HG03520 (cell line): ENCODE data around the gene UGT1A5.

Experiments used
- ATAC-seq: cut with Tn5 transposase; IDR thresholded peaks from one replicate; pipeline ENCODE4 v1.9.1; 2021; ENCODE audit warnings: mild to moderate bottlenecking, moderate library complexity; ENCODE audit not compliant: unreplicated experiment

UGT1A5 gene

DNA sequence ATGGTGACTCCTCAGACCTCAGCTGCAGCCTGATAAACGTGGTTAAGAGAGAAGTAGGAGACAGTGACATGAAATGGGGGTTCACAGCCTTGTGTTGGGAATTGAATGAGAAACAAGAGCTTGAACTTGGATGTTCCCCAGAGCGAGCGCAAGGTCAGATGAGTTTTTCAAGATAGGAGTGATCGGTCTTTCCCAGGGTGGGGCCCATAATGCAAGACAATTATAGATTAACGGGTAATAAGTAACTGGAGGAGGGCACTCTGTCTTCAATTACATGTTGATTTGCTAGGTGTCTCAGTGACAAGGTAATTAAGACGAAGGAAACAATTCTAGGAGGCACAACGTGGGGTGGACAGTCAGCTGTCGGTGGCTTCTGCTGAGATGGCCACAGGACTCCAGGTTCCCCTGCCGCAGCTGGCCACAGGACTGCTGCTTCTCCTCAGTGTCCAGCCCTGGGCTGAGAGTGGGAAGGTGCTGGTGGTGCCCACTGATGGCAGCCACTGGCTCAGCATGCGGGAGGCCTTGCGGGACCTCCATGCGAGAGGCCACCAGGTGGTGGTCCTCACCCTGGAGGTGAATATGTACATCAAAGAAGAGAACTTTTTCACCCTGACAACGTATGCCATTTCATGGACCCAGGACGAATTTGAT, at the start of gene UGT1A5:
TSS of gene UGT1A5 (plus strand) at position 297 of the 651 bp plus-strand sequence. CDS start at position 382, 85 bp downstream.
- ATAC-seq, result no peak

DNA sequence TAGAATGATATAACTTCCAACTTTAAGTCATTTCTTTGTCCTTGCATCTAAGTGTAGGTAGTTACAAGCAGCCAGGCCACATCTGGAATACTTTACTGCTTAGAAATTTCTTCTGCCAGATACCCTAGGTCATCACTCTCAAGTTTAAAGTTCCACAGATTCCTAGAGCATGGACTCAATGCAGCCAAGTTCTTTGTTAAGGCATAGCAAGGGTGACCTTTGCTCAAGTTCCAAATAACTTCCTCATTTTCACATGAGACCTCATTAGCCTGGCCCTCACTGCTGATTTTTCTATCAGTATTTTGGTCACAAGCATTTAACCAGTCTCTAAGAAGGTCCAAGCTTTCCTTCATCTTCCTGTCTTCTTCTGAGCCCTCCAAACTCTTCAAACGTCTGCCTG, 48.8 kb upstream of the UGT1A5 start:
- no peak for ATAC-seq

- no peak for ATAC-seq
These were observed 44.0 kb upstream of the UGT1A5 start for GRCh38 chr2:233668605-233669260.

DNA sequence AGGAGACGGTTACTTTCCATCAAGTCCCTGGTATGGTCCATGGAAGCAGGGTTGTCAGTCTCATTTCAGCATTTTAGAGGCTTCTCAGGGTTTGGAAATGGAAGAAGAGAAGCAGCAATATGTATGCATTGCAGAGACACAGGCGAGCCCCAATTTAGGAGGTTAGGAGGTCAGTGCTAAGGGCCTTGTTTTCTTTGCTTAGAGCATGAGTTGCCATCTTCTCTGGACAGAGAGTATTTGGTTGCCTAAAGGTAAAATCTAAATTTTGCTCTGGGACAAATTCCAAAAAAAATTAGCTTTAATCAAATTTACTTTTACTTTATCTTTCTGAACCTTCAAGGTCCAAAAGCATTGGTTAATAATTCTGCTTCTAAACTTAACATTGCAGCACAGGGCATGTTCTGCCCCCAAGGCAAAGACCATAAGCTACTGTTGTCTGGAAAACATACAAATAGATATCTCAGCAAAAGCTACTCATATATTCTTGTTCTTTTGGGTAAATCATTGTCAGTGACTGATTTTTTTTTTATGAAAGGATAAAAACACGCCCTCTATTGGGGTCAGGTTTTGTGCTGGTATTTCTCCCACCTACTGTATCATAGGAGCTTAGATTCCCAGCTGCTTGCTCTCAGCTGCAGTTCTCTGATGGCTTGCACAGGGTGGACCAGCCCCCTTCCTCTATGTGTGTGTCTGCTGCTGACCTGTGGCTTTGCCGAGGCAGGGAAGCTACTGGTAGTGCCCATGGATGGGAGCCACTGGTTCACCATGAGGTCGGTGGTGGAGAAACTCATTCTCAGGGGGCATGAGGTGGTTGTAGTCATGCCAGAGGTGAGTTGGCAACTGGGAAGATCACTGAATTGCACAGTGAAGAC, 41.2 kb upstream of the UGT1A5 start, which contains the start of gene UGT1A9:
TSS of gene UGT1A9 (plus strand) at position 609 of the 872 bp plus-strand sequence. CDS start at position 646, 37 bp downstream.
- ATAC-seq, result no peak

- no peak for ATAC-seq
These were observed 39.8 kb upstream of the UGT1A5 start for GRCh38 chr2:233672886-233673285.

DNA sequence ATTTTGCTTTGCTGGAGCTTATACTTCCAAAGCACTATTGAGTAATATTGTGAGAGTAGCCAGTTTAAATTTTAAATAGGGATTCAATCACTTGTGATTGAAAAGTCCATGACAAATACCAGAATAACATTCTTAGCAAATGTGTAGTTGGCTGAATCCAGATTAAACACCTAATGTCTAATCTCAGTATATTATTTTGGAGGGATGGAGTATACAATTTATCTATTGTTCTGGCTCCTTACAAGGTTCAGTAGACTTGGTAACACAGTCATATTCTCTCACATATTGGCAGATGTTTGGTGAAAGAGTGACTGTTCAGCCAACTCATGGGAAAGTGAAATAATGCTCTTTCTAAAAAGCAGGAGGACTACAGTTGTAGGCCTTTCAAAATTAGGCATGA, 38.8 kb upstream of the UGT1A5 start:
- ATAC-seq, result no peak

- ATAC-seq, result no peak
These were observed 38.4 kb upstream of the UGT1A5 start for GRCh38 chr2:233674314-233674713.

DNA sequence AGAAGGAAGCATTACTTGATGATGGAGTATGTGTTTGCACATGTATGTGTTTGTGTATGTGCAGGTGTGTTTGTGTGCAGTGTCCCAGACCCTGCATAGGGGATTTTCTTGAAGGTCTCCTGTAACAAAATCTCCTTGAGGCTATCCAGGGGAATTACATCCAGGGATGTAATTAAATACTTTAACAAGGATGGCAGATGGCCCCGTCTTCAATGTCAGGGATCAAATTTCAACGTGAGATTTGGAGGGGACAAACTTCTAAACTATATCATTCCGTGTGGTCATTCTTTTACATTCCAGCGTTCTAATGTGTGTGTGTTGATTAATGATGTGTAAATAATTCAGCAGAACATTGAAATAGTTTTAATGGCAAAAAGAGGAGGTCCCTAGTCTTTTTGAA, 37.7 kb upstream of the UGT1A5 start:
- no peak for ATAC-seq

GRCh38 chr2:233676046-233676445, 36.7 kb upstream of the UGT1A5 start:
- ATAC-seq, result no peak

DNA sequence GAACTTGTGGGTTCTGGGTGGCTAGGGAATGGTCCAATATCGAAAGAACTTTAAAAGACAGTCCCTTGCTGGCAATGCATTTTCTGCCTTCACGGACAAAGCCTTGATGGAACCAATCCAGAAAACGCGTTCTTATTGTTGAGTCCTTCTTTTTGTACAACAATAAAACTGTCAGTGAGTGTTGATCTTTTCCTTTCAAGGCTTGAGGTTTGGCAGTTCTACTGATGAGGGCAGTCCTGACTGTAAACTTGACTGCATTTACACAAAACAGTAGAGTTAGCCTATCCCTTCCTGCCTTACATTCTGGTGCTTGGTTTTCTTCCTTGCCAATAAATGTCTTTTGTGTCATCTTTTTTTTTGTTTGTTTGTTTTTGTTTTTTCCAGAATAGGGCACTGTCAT, 33.5 kb upstream of the UGT1A5 start:
- ATAC-seq, result no peak

DNA sequence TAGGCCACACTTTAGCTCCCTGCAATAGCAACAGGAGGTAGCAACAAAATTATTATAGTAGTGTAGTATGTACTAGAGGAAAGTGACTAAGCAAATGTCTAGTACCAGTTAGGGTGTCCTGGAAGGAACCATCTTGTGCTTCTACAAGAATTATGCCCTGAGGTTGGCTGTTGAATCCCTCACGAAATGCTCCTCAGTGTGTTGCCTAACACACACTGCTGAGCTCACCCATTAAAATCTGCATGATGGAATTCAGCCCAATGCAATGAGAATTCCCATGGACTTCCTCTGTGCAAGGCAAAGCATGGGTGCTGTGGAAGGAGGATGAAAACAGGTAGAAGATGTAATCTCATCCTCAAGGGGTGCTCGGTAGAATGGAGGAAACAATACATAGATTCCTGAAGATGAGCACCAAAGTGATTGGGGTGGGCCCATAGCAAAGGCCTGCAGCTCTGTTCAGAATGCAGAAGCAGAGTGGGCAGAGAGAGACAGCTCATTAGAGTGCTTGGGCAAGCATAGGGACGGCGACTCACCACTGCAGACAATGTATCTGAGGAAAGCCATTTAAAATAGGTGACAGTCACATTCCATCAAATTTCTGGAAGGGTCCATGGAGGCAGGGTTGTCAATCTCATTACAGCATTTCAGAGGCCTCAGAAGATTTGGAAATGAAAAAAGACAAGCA, 32.2 kb upstream of the UGT1A5 start:
- ATAC-seq, result no peak

DNA sequence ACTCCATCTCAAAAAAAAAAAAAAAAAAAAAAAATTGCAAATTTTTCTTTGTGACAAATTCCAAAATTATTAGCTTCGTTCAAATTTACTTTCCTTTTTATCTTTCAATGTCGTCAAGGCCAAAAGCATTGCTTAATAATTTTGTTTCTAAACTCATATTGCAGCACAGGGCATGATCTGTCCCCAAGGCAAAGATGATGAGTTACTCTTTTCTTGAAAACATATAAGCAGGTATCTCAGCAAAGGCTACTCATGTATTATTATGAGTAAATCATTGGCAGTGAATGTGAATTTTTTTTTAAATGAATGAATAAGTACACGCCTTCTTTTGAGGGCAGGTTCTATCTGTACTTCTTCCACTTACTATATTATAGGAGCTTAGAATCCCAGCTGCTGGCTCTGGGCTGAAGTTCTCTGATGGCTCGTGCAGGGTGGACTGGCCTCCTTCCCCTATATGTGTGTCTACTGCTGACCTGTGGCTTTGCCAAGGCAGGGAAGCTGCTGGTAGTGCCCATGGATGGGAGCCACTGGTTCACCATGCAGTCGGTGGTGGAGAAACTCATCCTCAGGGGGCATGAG, 31.1 kb upstream of the UGT1A5 start, which contains the start of gene UGT1A7:
TSS of gene UGT1A7 (plus strand) at position 381 of the 579 bp plus-strand sequence. CDS start at position 418, 37 bp downstream.
- ATAC-seq, result no peak

- no peak for ATAC-seq
These were observed 28.1 kb upstream of the UGT1A5 start for GRCh38 chr2:233684640-233685039.

GRCh38 chr2:233686928-233687327, 25.8 kb upstream of the UGT1A5 start:
- no peak for ATAC-seq

- ATAC-seq, result no peak
These were observed 24.4 kb upstream of the UGT1A5 start for GRCh38 chr2:233688341-233688740.

GRCh38 chr2:233689031-233689430, 23.7 kb upstream of the UGT1A5 start:
- ATAC-seq, result no peak

DNA sequence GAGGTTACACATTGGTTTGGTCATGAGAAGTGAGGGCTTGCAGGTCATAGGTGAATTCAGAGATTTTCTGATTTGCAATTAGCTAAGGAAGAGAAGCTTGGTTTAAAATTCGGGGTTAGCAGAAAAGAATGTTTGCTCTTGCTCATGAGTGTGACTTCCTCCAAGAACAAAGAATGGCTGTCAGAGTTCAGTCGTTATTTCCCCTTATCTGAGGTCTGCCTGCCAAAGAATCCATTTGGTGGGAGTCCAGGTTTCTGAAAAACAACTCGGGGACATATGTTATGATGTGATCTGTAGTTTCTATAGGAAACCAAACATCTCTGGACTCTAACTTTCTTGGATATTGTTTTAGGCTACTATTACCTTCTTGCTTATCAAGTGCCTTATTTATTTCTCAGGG, 23.2 kb upstream of the UGT1A5 start:
- no peak for ATAC-seq

DNA sequence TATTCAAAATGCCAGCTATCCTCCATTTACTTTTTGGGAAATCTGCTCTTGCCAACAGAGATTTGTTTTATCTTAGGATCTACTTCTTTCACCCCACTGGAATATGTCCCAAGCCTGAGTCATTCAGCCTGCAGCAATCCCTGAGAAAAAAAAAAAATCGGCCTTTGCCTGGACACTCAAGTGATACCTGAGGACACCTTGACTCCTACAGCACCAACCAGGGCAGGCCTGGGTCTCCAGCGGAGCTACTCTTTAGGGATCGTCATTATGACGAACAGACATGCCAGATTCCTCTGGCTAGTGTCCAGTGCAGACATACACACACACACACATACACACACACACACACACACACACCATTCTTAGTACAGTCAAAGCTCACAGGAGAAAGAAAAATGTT, 22.3 kb upstream of the UGT1A5 start:
- no peak for ATAC-seq

- no peak for ATAC-seq
These were observed 21.0 kb upstream of the UGT1A5 start for GRCh38 chr2:233691443-233692433.
